Measurements from ENCODE around the gene GRIK4.
"Not testable (repeated sequence)": the region's sequence is repeated elsewhere in the genome, so short reads cannot be mapped to it uniquely, and the experiment has no call there.

GRCh38 chr11:120624992-120625391, 113.4 kb downstream of the GRIK4 start:
- TF ChIP-seq SMC3 (conservative IDR thresholded peaks at IDR 0.05; ENCODE audit: poor library complexity); EP300 (conservative IDR thresholded peaks at IDR 0.05; ENCODE audit: poor library complexity, severe bottlenecking); REST (IDR thresholded peaks at IDR 0.05; ENCODE audit: borderline replicate concordance): not testable (repeated sequence)
- TF ChIP-seq, protein P1, sequence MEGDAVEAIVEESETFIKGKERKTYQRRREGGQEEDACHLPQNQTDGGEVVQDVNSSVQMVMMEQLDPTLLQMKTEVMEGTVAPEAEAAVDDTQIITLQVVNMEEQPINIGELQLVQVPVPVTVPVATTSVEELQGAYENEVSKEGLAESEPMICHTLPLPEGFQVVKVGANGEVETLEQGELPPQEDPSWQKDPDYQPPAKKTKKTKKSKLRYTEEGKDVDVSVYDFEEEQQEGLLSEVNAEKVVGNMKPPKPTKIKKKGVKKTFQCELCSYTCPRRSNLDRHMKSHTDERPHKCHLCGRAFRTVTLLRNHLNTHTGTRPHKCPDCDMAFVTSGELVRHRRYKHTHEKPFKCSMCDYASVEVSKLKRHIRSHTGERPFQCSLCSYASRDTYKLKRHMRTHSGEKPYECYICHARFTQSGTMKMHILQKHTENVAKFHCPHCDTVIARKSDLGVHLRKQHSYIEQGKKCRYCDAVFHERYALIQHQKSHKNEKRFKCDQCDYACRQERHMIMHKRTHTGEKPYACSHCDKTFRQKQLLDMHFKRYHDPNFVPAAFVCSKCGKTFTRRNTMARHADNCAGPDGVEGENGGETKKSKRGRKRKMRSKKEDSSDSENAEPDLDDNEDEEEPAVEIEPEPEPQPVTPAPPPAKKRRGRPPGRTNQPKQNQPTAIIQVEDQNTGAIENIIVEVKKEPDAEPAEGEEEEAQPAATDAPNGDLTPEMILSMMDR (IDR thresholded peaks at IDR 0.05; ENCODE audit: poor library complexity, severe bottlenecking), result not testable (repeated sequence)

Data from neural cell (in vitro differentiated cells).